ENCODE data around the gene HSD11B2.

HSD11B2 gene

GRCh38 chr16:67400901-67401300 lies 30.0 kb upstream of the HSD11B2 start:
- no peaks in the 10 kb centered on the region for H3K9me2 ChIP-seq (replicated peaks; ENCODE audit: control insufficient read depth, low read length)
- H4K20me1 ChIP-seq (ENCODE audit: control insufficient read depth, insufficient read depth, low read depth, low read length), result no peaks in the 10 kb centered on the region
- H3K27me3 ChIP-seq (ENCODE audit: control insufficient read depth, low read length), result peaks cover 1% of the 10 kb centered on the region; the same call in 1 of the 2 replicates
- no peaks in the 10 kb centered on the region for H3K4me1 ChIP-seq (ENCODE audit: control insufficient read depth, low read length)
- H3K79me2 ChIP-seq (ENCODE audit: control insufficient read depth, low read length), result no peaks in the 10 kb centered on the region
- TF ChIP-seq EZH2phosphoT487 (IDR thresholded peaks at IDR 0.05; ENCODE audit: borderline replicate concordance, low read length), result no peak
- TF ChIP-seq, protein P1, sequence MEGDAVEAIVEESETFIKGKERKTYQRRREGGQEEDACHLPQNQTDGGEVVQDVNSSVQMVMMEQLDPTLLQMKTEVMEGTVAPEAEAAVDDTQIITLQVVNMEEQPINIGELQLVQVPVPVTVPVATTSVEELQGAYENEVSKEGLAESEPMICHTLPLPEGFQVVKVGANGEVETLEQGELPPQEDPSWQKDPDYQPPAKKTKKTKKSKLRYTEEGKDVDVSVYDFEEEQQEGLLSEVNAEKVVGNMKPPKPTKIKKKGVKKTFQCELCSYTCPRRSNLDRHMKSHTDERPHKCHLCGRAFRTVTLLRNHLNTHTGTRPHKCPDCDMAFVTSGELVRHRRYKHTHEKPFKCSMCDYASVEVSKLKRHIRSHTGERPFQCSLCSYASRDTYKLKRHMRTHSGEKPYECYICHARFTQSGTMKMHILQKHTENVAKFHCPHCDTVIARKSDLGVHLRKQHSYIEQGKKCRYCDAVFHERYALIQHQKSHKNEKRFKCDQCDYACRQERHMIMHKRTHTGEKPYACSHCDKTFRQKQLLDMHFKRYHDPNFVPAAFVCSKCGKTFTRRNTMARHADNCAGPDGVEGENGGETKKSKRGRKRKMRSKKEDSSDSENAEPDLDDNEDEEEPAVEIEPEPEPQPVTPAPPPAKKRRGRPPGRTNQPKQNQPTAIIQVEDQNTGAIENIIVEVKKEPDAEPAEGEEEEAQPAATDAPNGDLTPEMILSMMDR (IDR thresholded peaks at IDR 0.05; ENCODE audit: low read depth, low read length, poor library complexity, severe bottlenecking), result no peak
- H3K36me3 ChIP-seq (ENCODE audit: control insufficient read depth, low read length), result no peaks in the 10 kb centered on the region
- no peaks in the 10 kb centered on the region for H3F3A ChIP-seq (ENCODE audit: control insufficient read depth, insufficient read depth)
- H3K9me3 ChIP-seq (ENCODE audit: control insufficient read depth, insufficient read depth, low read length), result no peaks in the 10 kb centered on the region
- no peak overlapping the region for H3K27ac ChIP-seq (ENCODE audit: low read depth, low read length)
- H3K4me2 ChIP-seq (ENCODE audit: low read length), result no peak overlapping the region
- no peak overlapping the region for H3K4me3 ChIP-seq (ENCODE audit: low read length)

DNA sequence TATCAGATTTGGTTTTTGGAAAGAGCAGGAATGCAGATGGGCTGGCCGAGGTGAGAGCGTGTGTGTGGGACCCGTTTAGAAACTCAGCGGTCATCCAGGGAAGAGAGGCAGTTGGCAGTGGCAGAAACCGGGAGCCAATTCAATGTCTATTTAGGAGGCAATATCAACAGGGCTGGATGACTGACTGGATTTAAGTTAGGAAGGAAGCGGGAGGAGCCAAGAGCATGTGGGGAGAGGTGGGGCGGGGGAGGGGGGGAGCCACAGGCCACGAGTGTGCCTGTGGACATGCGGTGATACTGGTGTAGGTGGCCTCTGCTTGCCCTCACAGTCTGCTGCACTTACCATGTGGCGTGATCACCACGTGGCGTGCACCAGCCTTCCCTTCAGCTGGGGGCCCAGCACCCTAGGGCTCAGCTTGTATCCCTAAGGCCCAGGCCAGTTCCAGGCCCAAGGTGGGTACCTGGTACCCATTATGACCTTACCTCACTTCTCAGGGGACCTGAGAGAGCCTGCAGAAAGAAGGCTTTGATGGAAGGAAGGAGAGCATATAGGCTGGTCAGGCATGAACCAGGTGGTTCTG lies 26.9 kb upstream of the HSD11B2 start:
- no peak overlapping the region for H3K4me2 ChIP-seq (ENCODE audit: low read length)
- H3F3A ChIP-seq (ENCODE audit: control insufficient read depth, insufficient read depth), result no peaks in the 10 kb centered on the region
- H4K20me1 ChIP-seq (ENCODE audit: control insufficient read depth, insufficient read depth, low read depth, low read length), result no peaks in the 10 kb centered on the region
- H3K27me3 ChIP-seq (ENCODE audit: control insufficient read depth, low read length), result no peaks in the 10 kb centered on the region
- no peaks in the 10 kb centered on the region for H3K79me2 ChIP-seq (ENCODE audit: control insufficient read depth, low read length)
- TF ChIP-seq EZH2phosphoT487 (IDR thresholded peaks at IDR 0.05; ENCODE audit: borderline replicate concordance, low read length), result no peak
- TF ChIP-seq, protein P1 (IDR thresholded peaks at IDR 0.05; ENCODE audit: low read depth, low read length, poor library complexity, severe bottlenecking), result no peak
- H3K9me2 ChIP-seq (replicated peaks; ENCODE audit: control insufficient read depth, low read length), result no peaks in the 10 kb centered on the region
- H3K27ac ChIP-seq (ENCODE audit: low read depth, low read length), result no peak overlapping the region
- H3K36me3 ChIP-seq (ENCODE audit: control insufficient read depth, low read length), result no peaks in the 10 kb centered on the region
- no peaks in the 10 kb centered on the region for H3K9me3 ChIP-seq (ENCODE audit: control insufficient read depth, insufficient read depth, low read length)
- no peak overlapping the region for H3K4me3 ChIP-seq (ENCODE audit: low read length)
- no peaks in the 10 kb centered on the region for H3K4me1 ChIP-seq (ENCODE audit: control insufficient read depth, low read length)

DNA sequence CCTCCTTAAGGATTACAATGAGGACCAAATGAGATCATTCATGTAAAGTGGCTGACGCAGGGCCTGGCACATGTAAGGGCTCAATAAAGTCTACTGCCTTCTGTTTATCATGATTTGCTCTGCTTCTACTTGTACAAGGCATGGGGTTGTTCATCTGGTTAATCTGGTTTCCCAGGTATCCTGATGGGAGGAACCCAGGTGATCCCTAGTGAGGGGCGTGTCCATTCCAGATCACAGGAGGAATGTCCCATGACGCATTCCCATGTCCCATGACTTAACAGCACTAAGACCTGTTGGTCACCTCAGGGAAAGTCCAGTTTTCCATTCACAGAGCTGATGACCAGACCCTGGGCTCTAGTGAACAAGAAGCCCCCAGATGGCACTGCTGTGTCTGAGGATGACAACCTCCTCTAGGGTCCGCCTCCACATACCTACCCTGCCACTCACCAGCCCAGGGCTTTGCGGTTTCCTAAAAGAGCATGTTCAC lies 26.1 kb upstream of the HSD11B2 start:
- Histone ChIP-seq H3F3A (ENCODE audit: control insufficient read depth, insufficient read depth) (no peaks in the 10 kb centered on the region), H4K20me1 (ENCODE audit: control insufficient read depth, insufficient read depth, low read depth, low read length) (no peaks in the 10 kb centered on the region), H3K4me3 (ENCODE audit: low read length) (no peak overlapping the region), H3K79me2 (ENCODE audit: control insufficient read depth, low read length) (no peaks in the 10 kb centered on the region), H3K4me1 (ENCODE audit: control insufficient read depth, low read length) (no peaks in the 10 kb centered on the region), H3K9me2 (replicated peaks; ENCODE audit: control insufficient read depth, low read length) (no peaks in the 10 kb centered on the region), H3K9me3 (ENCODE audit: control insufficient read depth, insufficient read depth, low read length) (no peaks in the 10 kb centered on the region), H3K27ac (ENCODE audit: low read depth, low read length) (no peak overlapping the region), H3K36me3 (ENCODE audit: control insufficient read depth, low read length) (no peaks in the 10 kb centered on the region), H3K4me2 (ENCODE audit: low read length) (no peak overlapping the region), H3K27me3 (ENCODE audit: control insufficient read depth, low read length) (no peaks in the 10 kb centered on the region)
- TF ChIP-seq EZH2phosphoT487 (IDR thresholded peaks at IDR 0.05; ENCODE audit: borderline replicate concordance, low read length), result no peak
- TF ChIP-seq, protein P1 (IDR thresholded peaks at IDR 0.05; ENCODE audit: low read depth, low read length, poor library complexity, severe bottlenecking), result no peak

Data from DOHH2 (cell line).